Panc1 (cell line): Measurements from ENCODE around the gene CCDC15. TPM values are rescaled to one million over a fixed set of nuclear protein-coding genes. Genes with fewer than 3 reads are reported as not detected.

Experiments used
- ATAC-seq: fragments of 200-7000 bp; cut with Tn5 transposase; 2 replicates; pipeline ENCODE4 v1.9.1; 2020; ENCODE audit warnings: mild to moderate bottlenecking, moderate library complexity
- BruUV-seq: library from RNA; stranded (reverse); fragments of 400-500 nt; replicated peaks from 2 replicates; lab custom pipeline; 2021; lab: Mats Ljungman, UMichigan
- CTCF ChIA-PET: fragments of 300-600 bp; sonication (Branson Sonifier 250); formaldehyde crosslinking; loops from one replicate; lab custom pipeline; 2022; ENCODE audit warnings: antibody characterized with exemption; lab: Charles Lee
- POLR2A ChIA-PET: fragments of 300-600 bp; sonication (Branson Sonifier 250); formaldehyde crosslinking; loops from one replicate; lab custom pipeline; 2022; ENCODE audit warnings: antibody characterized with exemption; lab: Charles Lee
- DNase-seq: peaks from one replicate; pipeline ENCODE4 v3.0.0-alpha.2; 2010; ENCODE audit warnings: low read depth, low spot score
- H3K27ac ChIP-seq: 2 replicates; pipeline ENCODE4 v1.5.1; 2011; ENCODE audit warnings: mild to moderate bottlenecking, low read length, inconsistent platforms
- H3K27me3 ChIP-seq: fragments of 200-500 bp; sonication (Bioruptor generic); 2 replicates; pipeline ENCODE4 v1.6.0; 2014; ENCODE audit warnings: low read length, inconsistent platforms; ENCODE audit not compliant: control insufficient read depth, insufficient read depth
- H3K36me3 ChIP-seq: fragments of 200-500 bp; sonication (Bioruptor generic); 2 replicates; pipeline ENCODE4 v1.5.1; 2014; ENCODE audit warnings: inconsistent platforms, mild to moderate bottlenecking, low read length, moderate library complexity; ENCODE audit not compliant: control insufficient read depth, insufficient read depth
- H3K4me1 ChIP-seq: 2 replicates; pipeline ENCODE4 v1.5.1; 2011; ENCODE audit warnings: inconsistent platforms, mild to moderate bottlenecking, low read length, moderate library complexity; ENCODE audit not compliant: control insufficient read depth, insufficient read depth
- H3K4me3 ChIP-seq, 2 experiments: 2 replicates each; pipeline ENCODE4 v1.5.1; 2011 to 2012; ENCODE audit warnings: low read depth in 2 of 2, low read length in 2 of 2, mild to moderate bottlenecking in 2 of 2, inconsistent platforms in 1 of 2, moderate library complexity in 1 of 2
- H3K9me3 ChIP-seq: fragments of 200-500 bp; sonication (Bioruptor generic); 2 replicates; pipeline ENCODE4 v1.5.1; 2014; ENCODE audit warnings: low read depth, mild to moderate bottlenecking, inconsistent platforms, low read length, moderate library complexity; ENCODE audit not compliant: control insufficient read depth, insufficient read depth
- CTCF ChIP-seq: fragments of 450-650 bp; IDR thresholded peaks from 2 replicates; pipeline ENCODE4 v1.5.1; 2017; ENCODE audit warnings: mild to moderate bottlenecking
- POLR2AphosphoS5 ChIP-seq: IDR thresholded peaks from 2 replicates; pipeline ENCODE4 v1.6.1; 2012; ENCODE audit warnings: mild to moderate bottlenecking, low read depth, low read length, moderate library complexity
- REST ChIP-seq, 2 experiments: IDR thresholded peaks; 2 replicates each; pipeline ENCODE4 v1.6.1; 2011 to 2012; ENCODE audit warnings: low read depth in 2 of 2, control low read depth in 1 of 2, low read length in 1 of 2, mild to moderate bottlenecking in 1 of 2, moderate library complexity in 1 of 2; ENCODE audit not compliant: insufficient read depth in 1 of 2
- SIN3A ChIP-seq: IDR thresholded peaks from 2 replicates; pipeline ENCODE4 v1.6.1; 2012; ENCODE audit warnings: low read depth, mild to moderate bottlenecking, low read length, moderate library complexity, borderline replicate concordance; ENCODE audit not compliant: insufficient read depth
- TCF7L2 ChIP-seq: IDR thresholded peaks from 2 replicates; pipeline ENCODE4 v1.6.1; 2011; ENCODE audit warnings: mild to moderate bottlenecking, low read depth, low read length, inconsistent platforms
- in situ Hi-C: cut with HindIII; loops from 2 replicates; pipeline ENCODE4 v1.10.0; 2016; ENCODE audit warnings: low sequenced_read_pairs, low pct_unique_long_range_greater_than_20kb
- intact Hi-C: fragments of 100-400 bp; cut with micrococcal nuclease; formaldehyde crosslinking; loops from one replicate; pipeline ENCODE4 v1.10.0; 2022; ENCODE audit not compliant: unreplicated experiment
- total RNA-seq: library from RNA; stranded (reverse); gene quantifications from one replicate; pipeline ENCODE4 v1.2.1, GENCODE V29; 2021; ENCODE audit not compliant: unreplicated experiment

CCDC15 gene
- total RNA-seq, 1 experiment from 2014 or later = 2.8 TPM

GRCh38 chr11:125090816-125091215 is 136.8 kb downstream of the CCDC15 start:
- Histone ChIP-seq H3K4me3 (no peak overlapping the region), H3K27ac (no peak overlapping the region), H3K36me3 (no peaks in the 10 kb centered on the region), H3K27me3 (no peaks in the 10 kb centered on the region), H3K4me1 (no peaks in the 10 kb centered on the region), H3K9me3 (no peaks in the 10 kb centered on the region)
- in situ Hi-C loops (no loop called here), intact Hi-C loops (loop anchor here (1.0 to 5.0 kb wide), 3 partner anchors 50 to 311 kb away; no protein-coding TSS in a partner anchor)
- TF ChIP-seq SIN3A (no peak), POLR2AphosphoS5 (no peak), CTCF (no peak), TCF7L2 (no peak), REST (IDR thresholded peaks at IDR 0.05; ENCODE audit: insufficient read depth in 1 of 2, low read depth in 2 of 2, low read length in 1 of 2) (no peak)
- ChIA-PET CTCF (interaction anchor here (0.5 to 1.7 kb wide), 14 partner anchors 8 to 345 kb away, joined by 3 to 18 read pairs (median 5); partner anchors contain the start of gene TMEM218), POLR2A (no interaction called here)
- ATAC-seq (peak; percentile 46; the same call in 1 of the 2 replicates), DNase-seq (no peak)
- no TSS peak for BruUV-seq

Other genes with a start within 250 kb of the CCDC15 start
- 5.7 TPM for gene NRGN, start 214.3 kb upstream of the CCDC15 start, total RNA-seq
- not detected for gene VSIG2, start 201.9 kb upstream of the CCDC15 start, total RNA-seq
- 1.6 TPM for gene ESAM, start 191.9 kb upstream of the CCDC15 start, total RNA-seq
- gene MSANTD2, start 153.8 kb upstream of the CCDC15 start, total RNA-seq = 20.5 TPM
- 12.0 TPM for gene ROBO3, start 88.8 kb upstream of the CCDC15 start, total RNA-seq
- 0.26 TPM for gene ROBO4, start 56.3 kb upstream of the CCDC15 start, total RNA-seq
- gene HEPN1, start 35.0 kb upstream of the CCDC15 start, total RNA-seq = not detected
- gene HEPACAM, start 18.2 kb upstream of the CCDC15 start, total RNA-seq = not detected
- gene SLC37A2, start 109.1 kb downstream of the CCDC15 start, total RNA-seq = 0.23 TPM
- gene TMEM218, start 157.4 kb downstream of the CCDC15 start, total RNA-seq = 26.8 TPM
- not detected for gene PKNOX2, start 210.5 kb downstream of the CCDC15 start, total RNA-seq